ENCODE results near the gene SLC8A2.

Gene SLC8A2

GRCh38 chr19:47471733-47472457 lies at the start of gene SLC8A2:
SLC8A2 (minus strand) TSS chr19:47471893; CDS start chr19:47466403, 5,490 bp downstream.
- DNase-seq: peak; percentile 64 to 86

GRCh38 chr19:47520839-47521238 lies 49.1 kb upstream of the SLC8A2 start:
- DNase-seq: no peak

GRCh38 chr19:47520343-47520806 lies 48.7 kb upstream of the SLC8A2 start:
- DNase-seq: no peak

GRCh38 chr19:47518854-47519253 lies 47.2 kb upstream of the SLC8A2 start:
- no peak for DNase-seq

- DNase-seq: no peak
These were observed 46.4 kb upstream of the SLC8A2 start for GRCh38 chr19:47518139-47518538.

GRCh38 chr19:47514869-47515588 lies 43.3 kb upstream of the SLC8A2 start, which contains the start of gene NAPA:
NAPA (minus strand) TSS chr19:47515063; CDS start chr19:47514940, 123 bp downstream.
- peak; percentile 100 for DNase-seq

- DNase-seq: no peak
These were observed 42.6 kb upstream of the SLC8A2 start for GRCh38 chr19:47514151-47514868.

GRCh38 chr19:47512948-47513319 lies 41.2 kb upstream of the SLC8A2 start:
- no peak for DNase-seq

GRCh38 chr19:47512183-47512947 lies 40.7 kb upstream of the SLC8A2 start:
- DNase-seq: peak in 1 of 2 experiments; percentile 49

- peak; percentile 74 to 96 for DNase-seq
These were observed 40.0 kb upstream of the SLC8A2 start for GRCh38 chr19:47511681-47512080.

GRCh38 chr19:47511128-47511517 lies 39.4 kb upstream of the SLC8A2 start:
- no peak for DNase-seq

- peak in 1 of 2 experiments; percentile 37 for DNase-seq
These were observed 38.9 kb upstream of the SLC8A2 start for GRCh38 chr19:47510516-47511127.

GRCh38 chr19:47509973-47510372 lies 38.3 kb upstream of the SLC8A2 start:
- DNase-seq: peak; percentile 63 to 90

- peak in 1 of 2 experiments; percentile 54 for DNase-seq
These were observed 37.6 kb upstream of the SLC8A2 start for GRCh38 chr19:47509170-47509847.

- DNase-seq: no peak
These were observed 37.0 kb upstream of the SLC8A2 start for GRCh38 chr19:47508721-47509120.

- peak; percentile 80 to 86 for DNase-seq
These were observed 36.3 kb upstream of the SLC8A2 start for GRCh38 chr19:47507924-47508553.

- peak; percentile 74 to 96 for DNase-seq
These were observed 35.3 kb upstream of the SLC8A2 start for GRCh38 chr19:47507012-47507411.

GRCh38 chr19:47506459-47506858 lies 34.8 kb upstream of the SLC8A2 start:
- DNase-seq: no peak

GRCh38 chr19:47505506-47505905 lies 33.8 kb upstream of the SLC8A2 start:
- DNase-seq: no peak

- DNase-seq: no peak
These were observed 32.1 kb upstream of the SLC8A2 start for GRCh38 chr19:47503826-47504150.
